ENCODE measurements around the gene MX1.

Gene MX1

DNA sequence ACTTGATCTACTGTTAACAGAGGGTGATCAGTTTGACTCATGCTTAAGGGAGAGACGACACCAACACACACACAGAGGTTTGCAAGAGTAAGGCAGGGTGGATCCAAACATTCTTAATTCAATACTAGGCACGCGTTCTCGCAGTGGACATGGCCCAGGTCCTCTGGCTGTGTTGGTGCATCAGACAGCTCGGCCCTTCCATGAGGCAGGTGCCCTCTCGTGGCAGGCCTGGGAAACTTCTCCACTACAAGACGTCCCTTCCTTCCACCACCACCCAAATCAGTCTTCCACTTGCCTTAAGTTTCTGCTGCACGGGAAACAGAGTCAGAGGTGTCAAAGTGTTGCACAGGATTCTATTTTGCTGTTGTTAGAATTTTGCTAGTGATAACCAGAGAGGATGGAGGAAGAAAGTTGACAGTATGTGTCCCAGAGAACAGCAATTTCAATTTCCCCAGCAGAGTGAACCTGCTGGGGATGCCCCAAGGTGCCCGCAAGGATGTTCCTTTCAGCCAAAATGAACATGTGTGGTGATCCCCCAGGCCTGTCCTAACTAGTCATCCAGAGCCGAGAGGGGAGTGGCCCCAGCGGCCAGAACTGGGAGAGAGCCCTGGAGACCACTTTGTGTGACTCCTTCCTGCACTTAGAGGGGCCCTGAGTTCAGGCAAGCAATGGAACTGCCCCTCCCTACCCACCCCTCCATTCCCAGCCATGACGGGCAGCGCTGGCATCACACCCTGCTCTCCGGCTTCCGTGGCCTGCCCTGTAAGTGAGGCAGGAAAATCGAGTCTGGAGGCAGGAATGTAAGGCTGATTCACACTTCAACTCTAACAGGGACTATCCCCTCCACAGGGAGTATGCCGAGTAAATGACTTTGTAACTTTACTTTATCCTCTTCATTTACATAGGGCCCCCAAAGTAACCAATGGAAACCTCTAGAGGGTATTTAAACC, 34.8 kb downstream of the MX1 start:
- DNase-seq (ENCODE audit: low spot score): peak; percentile 83

DNA sequence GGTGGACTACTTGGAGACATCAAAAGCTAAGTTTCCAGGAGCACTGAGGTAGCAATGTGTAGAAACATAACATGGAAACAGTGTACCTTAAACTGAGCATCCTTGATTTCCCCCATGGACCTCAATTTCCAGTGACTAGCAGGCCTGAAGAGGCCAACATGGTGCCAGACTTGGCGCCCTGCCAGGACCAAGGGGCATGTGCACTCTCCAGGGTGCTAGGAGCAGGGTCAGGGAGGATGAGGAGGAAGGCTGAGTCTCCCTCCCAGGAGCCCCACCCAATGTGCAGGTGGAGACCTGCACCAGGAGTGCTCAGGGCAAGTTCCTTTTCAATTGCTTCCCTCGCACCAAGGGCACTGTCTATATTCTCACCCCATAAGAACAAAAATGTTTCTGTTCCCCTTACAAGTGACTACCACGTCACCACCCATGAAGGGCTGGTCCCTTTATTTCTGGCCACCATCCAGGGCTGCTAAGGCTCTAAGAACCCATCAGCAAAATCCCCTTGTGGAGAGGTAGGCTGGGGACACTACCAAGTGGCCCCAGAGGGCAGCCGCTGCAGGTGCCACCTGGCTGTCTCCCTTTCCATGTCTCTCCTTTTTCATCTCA, 39.2 kb downstream of the MX1 start:
- DNase-seq (ENCODE audit: low spot score): no peak

- DNase-seq (ENCODE audit: low spot score): no peak
Measured at GRCh38 chr21:41466024-41466820, 40.2 kb downstream of the MX1 start.

DNA sequence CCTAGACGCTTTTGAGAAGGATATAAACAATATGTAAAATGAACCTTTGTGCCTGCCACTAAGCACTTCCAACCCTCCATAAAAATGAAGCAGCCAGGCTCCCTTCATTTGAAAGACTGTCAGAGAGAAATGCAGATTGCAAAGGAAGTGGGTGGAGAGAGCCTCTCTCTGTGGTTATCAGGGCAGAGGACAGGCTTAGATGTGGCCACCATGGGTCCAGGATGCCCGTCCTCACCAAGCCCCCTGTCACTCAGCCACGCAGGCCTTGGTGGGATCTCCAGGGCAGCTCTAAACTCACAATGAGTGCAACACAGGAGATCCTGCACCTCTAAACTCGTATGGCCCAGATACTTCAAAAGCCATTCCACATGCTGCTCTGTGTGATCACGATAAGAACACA, 44.0 kb downstream of the MX1 start:
- DNase-seq (ENCODE audit: low spot score): no peak

- no peak for DNase-seq (ENCODE audit: low spot score)
Measured at GRCh38 chr21:41472753-41473548, 46.9 kb downstream of the MX1 start.

DNA sequence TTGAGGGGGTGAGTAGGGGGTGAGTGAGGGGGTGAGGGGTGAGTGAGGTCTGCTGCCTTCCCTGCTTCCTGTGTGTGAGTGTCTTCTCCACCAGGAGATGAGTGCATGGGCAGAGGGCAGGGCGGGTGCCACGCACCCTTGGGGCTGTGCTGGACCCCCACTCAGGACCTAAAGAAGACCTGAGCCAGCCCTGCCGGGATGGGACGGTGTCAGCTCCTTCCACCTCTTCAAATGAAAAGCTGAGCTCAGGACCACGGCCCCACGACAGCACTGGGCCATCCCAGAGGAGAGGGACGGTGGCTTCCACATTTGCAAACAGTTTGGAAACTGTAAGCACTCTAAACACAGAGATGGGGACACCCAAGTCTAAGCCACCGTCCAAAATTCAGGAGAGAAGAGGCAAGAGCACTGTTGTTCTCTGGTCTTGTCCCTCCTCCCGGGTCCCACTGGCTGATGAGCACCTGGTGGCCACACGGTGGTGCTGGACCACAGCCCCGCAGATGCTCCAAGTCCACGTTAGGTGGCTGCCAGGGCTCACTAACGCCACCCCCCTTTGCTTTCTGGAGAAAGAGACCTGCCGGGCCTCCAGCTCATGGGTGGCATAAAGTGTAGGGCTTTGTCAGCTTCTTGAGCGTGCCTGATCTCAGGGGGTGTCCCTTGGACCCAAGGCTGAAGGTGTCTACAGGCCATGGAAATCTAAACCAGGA, 49.8 kb downstream of the MX1 start:
- no peak for DNase-seq (ENCODE audit: low spot score)

GRCh38 chr21:41477641-41478318, 51.7 kb downstream of the MX1 start:
- no peak for DNase-seq (ENCODE audit: low spot score)

DNA sequence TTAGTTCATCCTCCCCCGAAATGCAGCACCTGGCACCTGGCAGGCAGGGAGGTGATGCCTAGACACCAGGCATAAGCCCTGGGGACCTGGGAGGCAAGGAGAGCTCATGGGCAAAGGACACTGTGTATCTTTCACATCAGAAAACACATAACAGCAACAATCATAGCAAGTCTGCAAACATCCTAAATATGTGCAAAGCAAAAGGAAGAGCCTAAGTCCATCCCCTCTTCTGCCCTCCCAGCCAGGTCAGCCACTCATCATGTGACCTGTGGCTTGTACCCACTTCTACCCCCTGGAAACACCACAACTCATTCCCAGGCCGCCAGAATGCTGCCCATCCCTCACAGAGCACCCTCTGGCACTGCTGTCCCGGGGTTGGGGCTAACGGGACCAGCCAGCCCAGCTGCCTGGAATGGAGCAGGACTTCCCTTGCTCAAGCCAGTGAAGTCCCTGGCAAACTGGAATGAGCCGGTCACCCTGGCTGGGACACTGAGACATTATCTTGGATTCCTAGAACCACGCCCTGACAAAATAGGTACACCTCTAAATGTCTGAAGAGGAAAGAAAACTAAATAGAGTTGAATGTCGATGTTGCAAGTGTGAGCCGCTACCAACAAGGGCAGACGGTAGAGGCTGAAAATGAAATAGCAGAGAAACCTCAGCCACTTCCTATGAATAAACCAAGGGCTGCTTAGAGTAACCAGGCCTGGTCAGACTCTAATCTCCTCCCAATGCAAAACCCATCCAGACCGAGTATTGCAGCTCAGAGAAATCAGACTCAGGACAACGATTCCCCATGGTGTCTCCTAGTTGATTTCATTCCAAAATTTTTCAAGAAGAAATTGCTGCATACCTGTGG, 52.5 kb downstream of the MX1 start:
- DNase-seq (ENCODE audit: low spot score): no peak

- DNase-seq (ENCODE audit: low spot score): no peak
Measured at GRCh38 chr21:41479686-41480085, 53.6 kb downstream of the MX1 start.

GRCh38 chr21:41480086-41480690, 54.1 kb downstream of the MX1 start:
- no peak for DNase-seq (ENCODE audit: low spot score)

GRCh38 chr21:41481191-41481590, 55.2 kb downstream of the MX1 start:
- no peak for DNase-seq (ENCODE audit: low spot score)

- no peak for DNase-seq (ENCODE audit: low spot score)
Measured at GRCh38 chr21:41482301-41482700, 56.3 kb downstream of the MX1 start.

DNA sequence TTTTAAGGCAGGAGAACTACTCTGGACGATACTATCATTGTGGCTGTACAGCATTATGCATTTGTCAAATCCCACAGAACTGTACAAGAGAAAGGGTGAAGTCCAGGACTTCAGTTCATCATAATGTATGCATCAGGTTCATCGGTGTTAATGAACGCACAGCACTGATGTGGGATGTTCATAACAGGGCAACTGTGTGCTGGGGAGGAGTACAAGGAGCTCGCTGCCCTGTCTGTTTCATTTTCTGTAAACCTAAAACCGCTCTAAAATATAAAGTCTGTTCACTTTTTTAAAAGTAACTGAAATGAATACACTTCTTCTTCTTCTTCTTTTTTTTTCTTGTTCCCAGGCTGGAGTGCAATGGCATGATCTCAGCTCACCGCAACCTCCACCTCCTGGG, 56.9 kb downstream of the MX1 start:
- no peak for DNase-seq (ENCODE audit: low spot score)

DNA sequence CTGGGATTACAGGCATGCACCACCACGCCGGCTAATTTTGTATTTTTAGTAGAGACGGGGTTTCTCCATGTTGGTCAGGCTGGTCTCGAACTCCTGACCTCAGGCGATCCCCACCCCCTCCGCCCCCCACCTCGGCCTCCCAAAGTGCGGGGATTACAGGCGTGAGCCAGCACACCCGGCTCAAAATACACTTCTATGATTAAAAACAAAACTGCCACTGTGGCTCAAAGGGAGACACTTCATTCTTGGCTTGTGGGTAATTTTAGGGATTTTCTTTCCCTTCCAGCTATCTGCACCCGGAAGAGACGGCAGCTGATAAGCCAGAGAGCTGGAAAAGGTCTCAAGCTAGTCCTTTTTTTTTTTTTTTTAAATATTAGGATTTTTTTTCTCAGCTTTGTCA, 57.4 kb downstream of the MX1 start:
- DNase-seq (ENCODE audit: low spot score): no peak

DNA sequence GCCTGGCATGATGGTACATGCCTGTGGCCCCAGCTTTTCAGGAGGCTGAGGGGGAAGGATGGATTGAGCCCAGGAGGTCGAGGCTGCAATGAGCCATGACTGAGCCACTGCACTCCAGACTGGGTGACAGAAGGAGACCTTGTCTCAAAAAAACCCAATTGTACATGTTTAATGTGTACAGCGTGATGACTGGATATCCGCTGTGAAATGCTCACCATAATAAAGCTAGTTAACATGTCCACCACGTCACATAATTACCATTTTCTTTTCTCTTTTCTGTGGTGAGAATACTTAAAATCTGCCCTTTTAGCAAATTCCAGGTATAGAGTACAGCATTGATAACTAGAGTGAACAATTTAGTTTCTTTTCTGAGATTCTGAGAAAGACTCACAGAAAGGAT, 57.9 kb downstream of the MX1 start:
- DNase-seq (ENCODE audit: low spot score): no peak

GRCh38 chr21:41487082-41487481, 61.0 kb downstream of the MX1 start:
- no peak for DNase-seq (ENCODE audit: low spot score)

GRCh38 chr21:41488080-41488479, 62.0 kb downstream of the MX1 start:
- DNase-seq (ENCODE audit: low spot score): no peak

DNA sequence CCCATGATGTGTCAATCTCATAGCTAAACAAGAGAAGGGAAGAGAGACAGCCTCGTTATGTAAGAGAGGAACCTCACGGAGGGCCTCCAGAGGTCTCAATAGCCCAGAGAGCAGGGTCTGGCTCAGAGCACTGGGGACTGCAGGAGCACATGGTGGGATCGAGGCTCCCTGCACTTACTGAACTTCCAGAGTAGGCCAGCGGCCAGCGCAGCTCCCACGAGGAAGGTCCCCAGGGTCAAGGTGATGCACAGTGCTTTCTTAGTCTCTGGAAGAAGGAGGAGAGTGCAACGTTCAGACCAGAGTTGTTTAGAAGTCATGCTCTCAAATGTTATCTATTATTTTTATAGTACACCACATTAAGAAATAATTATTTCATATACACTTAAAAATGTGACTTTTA, 63.3 kb downstream of the MX1 start:
- DNase-seq (ENCODE audit: low spot score): no peak

DNA sequence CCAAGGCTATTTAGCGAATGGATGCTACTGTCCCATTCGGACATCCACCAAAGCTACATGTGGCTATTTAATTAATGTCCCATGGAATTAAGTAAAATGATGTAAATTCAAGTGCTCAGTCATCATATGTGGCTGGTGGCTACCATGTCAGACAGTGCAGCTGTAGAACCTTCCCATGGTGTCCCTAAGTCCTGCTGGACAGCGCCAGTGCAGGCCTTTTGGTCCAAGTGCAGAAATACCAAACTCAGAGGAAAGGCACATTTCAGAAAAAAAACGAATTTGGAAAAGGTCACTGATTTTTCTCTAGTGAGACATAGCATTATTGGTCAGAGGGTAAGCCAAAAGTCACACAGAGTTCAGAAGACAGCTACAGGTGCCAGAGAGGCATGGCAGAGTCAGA, 64.3 kb downstream of the MX1 start:
- DNase-seq (ENCODE audit: low spot score): no peak

Data from AG08396 (cell line).